Upper lobe of left lung (tissue), 6 donors: ENCODE results near the gene KNOP1. TPM values are rescaled to one million over a fixed set of nuclear protein-coding genes. Genes with fewer than 3 reads are reported as not detected.

Source experiments
- ATAC-seq, 2 donors: fragments of 200-7000 bp; cut with Tn5 transposase; one replicate each; pipeline ENCODE4 v1.9.1; 2022; ENCODE audit warnings: mild to moderate bottlenecking in 2 of 2, moderate library complexity in 2 of 2; ENCODE audit not compliant: low FRiP score in 2 of 2
- DNase-seq, 2 donors: peaks; one replicate each; pipeline ENCODE4 v3.0.0-alpha.2; 2019 to 2020
- H3K27ac ChIP-seq, 4 donors: fragments of 200-600 bp; sonication (generic); one replicate each; pipeline ENCODE4 v1.5.1; 2016 to 2019
- H3K27me3 ChIP-seq, 4 donors: fragments of 200-600 bp; sonication (generic); one replicate each; pipeline ENCODE4 v1.5.1; 2017 to 2019
- H3K36me3 ChIP-seq, 4 donors: fragments of 200-600 bp; sonication (generic); one replicate each; pipeline ENCODE4 v1.5.1; 2016 to 2019
- H3K4me1 ChIP-seq, 4 donors: fragments of 200-600 bp; sonication (generic); one replicate each; pipeline ENCODE4 v1.5.1; 2018 to 2019
- H3K4me3 ChIP-seq, 4 donors: fragments of 200-600 bp; sonication (generic); one replicate each; pipeline ENCODE4 v1.5.1; 2017 to 2019; ENCODE audit warnings: mild to moderate bottlenecking in 2 of 4, moderate library complexity in 1 of 4
- H3K9me3 ChIP-seq, 4 donors: fragments of 200-600 bp; sonication (generic); one replicate each; pipeline ENCODE4 v1.5.1; 2018 to 2019
- EP300 ChIP-seq, 4 donors: sonication (generic); formaldehyde crosslinking; IDR thresholded peaks; one replicate each; pipeline ENCODE4 v1.5.1; 2017; ENCODE audit warnings: antibody characterized with exemption in 4 of 4, control low read depth in 2 of 4
- POLR2A ChIP-seq, 4 donors: fragments of 450-650 bp; IDR thresholded peaks; one replicate each; pipeline ENCODE4 v1.5.1; 2016 to 2017; ENCODE audit warnings: antibody characterized with exemption in 4 of 4, mild to moderate bottlenecking in 2 of 4
- POLR2AphosphoS5 ChIP-seq, 2 donors: sonication (generic); formaldehyde crosslinking; IDR thresholded peaks; one replicate each; pipeline ENCODE4 v1.5.1; 2017; ENCODE audit warnings: antibody characterized with exemption in 2 of 2
- WGBS, 2 donors: methylation state at CpG; one replicate each; pipeline ENCODE4 v1.1.5; 2017 to 2018; 5-methylcytosine and 5-hydroxymethylcytosine counted together
- total RNA-seq, 6 donors: library from RNA; depleted of rRNA in 4 of 6; stranded (reverse); fragments of >200 nt in 4 of 6; gene quantifications; one replicate each; pipeline versions ENCODE4 v1.1.0 to v1.2.1, GENCODE V29; 2016 to 2021
- TF ChIP-seq, protein P1 (sequence below), 6 experiments: fragments of 450-650 bp in 4 of 6; fragments of 200-600 bp in 2 of 6; sonication (generic) in 2 of 6; IDR thresholded peaks; one replicate each; pipeline ENCODE4 v1.5.1; 2016 to 2019; ENCODE audit warnings: antibody characterized with exemption in 6 of 6
- donor health status: DM: no; HTN: no; CAD: no; lungs with moderate emphysema.
- donor health status: DM: no; HTN: yes; CAD: no; lungs with severe emphysema.

KNOP1 gene
- total RNA-seq, 6 donors from 2014 or later: 4.4 to 23.3 (median 12.1) TPM

DNA sequence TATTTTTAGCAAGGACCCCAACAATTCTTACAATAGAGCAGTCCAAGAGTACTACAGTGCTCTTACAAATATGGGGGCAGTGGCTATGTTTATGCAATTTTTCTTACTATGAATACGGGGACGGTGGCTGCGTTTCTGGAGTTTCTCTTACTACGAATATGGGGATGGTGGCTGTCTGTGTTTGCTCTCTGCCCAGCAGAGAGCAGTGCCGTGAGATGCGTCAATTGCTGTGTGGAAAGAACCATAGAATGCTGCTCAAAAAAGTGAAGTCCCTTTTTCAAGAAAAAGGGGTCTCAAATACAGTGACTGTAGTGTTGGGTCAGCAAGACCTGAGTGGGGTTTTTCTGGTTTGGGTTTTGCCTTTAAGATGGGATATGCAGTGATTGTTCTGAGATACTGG lies 53.9 kb downstream of the KNOP1 start:
- DNase-seq (no peak), ATAC-seq (no peak)
- Histone ChIP-seq H3K4me3 (no peak overlapping the region), H3K9me3 (no peaks in the 10 kb centered on the region), H3K36me3 (peaks cover 0 to 19% (median 8%) of the 10 kb centered on the region in 4 donors), H3K27me3 (no peaks in the 10 kb centered on the region), H3K4me1 (no peaks in the 10 kb centered on the region), H3K27ac (no peak overlapping the region)
- TF ChIP-seq POLR2A (IDR thresholded peaks at IDR 0.05): no peak
- no peak for TF ChIP-seq POLR2AphosphoS5 (IDR thresholded peaks at IDR 0.05)
- no peak for TF ChIP-seq EP300 (IDR thresholded peaks at IDR 0.05)
- TF ChIP-seq, protein P1, sequence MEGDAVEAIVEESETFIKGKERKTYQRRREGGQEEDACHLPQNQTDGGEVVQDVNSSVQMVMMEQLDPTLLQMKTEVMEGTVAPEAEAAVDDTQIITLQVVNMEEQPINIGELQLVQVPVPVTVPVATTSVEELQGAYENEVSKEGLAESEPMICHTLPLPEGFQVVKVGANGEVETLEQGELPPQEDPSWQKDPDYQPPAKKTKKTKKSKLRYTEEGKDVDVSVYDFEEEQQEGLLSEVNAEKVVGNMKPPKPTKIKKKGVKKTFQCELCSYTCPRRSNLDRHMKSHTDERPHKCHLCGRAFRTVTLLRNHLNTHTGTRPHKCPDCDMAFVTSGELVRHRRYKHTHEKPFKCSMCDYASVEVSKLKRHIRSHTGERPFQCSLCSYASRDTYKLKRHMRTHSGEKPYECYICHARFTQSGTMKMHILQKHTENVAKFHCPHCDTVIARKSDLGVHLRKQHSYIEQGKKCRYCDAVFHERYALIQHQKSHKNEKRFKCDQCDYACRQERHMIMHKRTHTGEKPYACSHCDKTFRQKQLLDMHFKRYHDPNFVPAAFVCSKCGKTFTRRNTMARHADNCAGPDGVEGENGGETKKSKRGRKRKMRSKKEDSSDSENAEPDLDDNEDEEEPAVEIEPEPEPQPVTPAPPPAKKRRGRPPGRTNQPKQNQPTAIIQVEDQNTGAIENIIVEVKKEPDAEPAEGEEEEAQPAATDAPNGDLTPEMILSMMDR (IDR thresholded peaks at IDR 0.05): no peak
- 96 to 97% methylated on average over 6 of the region's 6 CpGs for WGBS, 2 donors

DNA sequence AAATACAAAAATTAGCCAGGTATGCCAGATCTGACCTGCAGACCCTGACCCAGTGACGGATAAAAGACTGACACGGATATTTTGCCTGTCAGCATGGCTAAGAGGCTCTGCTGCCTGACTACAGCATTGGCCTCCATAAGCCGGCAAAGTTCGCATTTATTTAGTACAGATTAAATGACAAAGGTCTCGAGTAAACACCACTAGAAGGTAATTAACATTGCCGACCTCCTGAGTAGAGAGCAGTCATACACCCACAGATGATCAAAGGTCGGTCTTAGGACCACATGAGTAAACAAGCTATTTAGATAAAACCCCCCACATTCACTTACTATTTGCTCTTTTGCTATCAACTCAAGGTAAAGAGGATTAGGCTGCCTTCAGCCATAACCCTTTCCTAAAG lies 55.7 kb downstream of the KNOP1 start:
- DNase-seq (no peak), ATAC-seq (no peak)
- Histone ChIP-seq H3K9me3 (no peaks in the 10 kb centered on the region), H3K4me1 (no peaks in the 10 kb centered on the region), H3K27ac (no peak overlapping the region), H3K4me3 (no peak overlapping the region), H3K27me3 (no peaks in the 10 kb centered on the region), H3K36me3 (peaks cover 0 to 19% (median 7%) of the 10 kb centered on the region in 4 donors)
- WGBS, 2 donors: 96 to 98% methylated on average over 7 of the region's 7 CpGs
- no peak for TF ChIP-seq POLR2AphosphoS5 (IDR thresholded peaks at IDR 0.05)
- TF ChIP-seq EP300 (IDR thresholded peaks at IDR 0.05): no peak
- TF ChIP-seq POLR2A (IDR thresholded peaks at IDR 0.05): no peak
- TF ChIP-seq, protein P1 (IDR thresholded peaks at IDR 0.05): no peak

DNA sequence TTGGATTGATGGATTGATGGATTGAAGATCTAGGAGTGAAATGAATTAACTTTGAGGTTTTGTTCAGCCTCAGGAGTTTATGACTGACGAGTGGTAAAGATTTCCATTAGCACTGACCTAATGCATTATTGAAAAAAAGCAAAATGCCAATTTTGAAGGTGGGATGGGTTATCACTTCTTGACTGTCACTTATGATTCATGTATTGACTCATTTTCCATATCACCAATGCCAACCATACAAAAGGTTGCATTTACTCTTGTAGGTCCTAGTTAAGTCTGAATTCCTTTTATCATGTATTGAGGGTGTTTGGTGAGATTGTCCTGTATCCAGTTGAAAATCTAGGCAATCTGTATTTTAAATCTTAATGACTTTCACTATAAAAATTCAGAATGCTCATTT lies 57.6 kb downstream of the KNOP1 start:
- Histone ChIP-seq H3K4me1 (no peaks in the 10 kb centered on the region), H3K9me3 (no peaks in the 10 kb centered on the region), H3K4me3 (no peak overlapping the region), H3K27ac (no peak overlapping the region), H3K27me3 (no peaks in the 10 kb centered on the region), H3K36me3 (peaks cover 0 to 23% (median 10%) of the 10 kb centered on the region in 4 donors)
- no peak for ATAC-seq
- no peak for DNase-seq
- TF ChIP-seq POLR2A (IDR thresholded peaks at IDR 0.05): no peak
- no peak for TF ChIP-seq EP300 (IDR thresholded peaks at IDR 0.05)
- TF ChIP-seq, protein P1 (IDR thresholded peaks at IDR 0.05): no peak
- no peak for TF ChIP-seq POLR2AphosphoS5 (IDR thresholded peaks at IDR 0.05)
- 91 to 93% methylated on average over 1 of the region's 1 CpG for WGBS, 2 donors

DNA sequence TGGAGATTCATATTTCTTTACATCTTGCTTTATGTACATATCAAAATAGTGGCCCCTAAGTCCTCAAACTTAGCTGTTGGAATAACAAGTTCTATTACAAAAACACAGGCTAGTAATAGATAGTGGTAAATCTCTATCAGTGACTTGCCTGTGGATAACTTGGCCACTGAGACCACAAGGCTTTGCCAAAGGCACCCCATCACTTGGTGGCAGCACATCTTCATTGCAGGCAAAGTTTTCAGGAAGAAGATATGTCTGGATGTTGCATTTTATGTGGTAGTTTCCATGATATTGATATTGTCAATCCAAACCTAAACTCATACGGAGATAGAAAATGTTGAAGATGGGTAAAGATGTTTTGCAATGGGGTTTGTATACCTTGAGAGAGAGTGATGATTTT lies 58.5 kb downstream of the KNOP1 start:
- TF ChIP-seq POLR2A (IDR thresholded peaks at IDR 0.05): no peak
- no peak for TF ChIP-seq POLR2AphosphoS5 (IDR thresholded peaks at IDR 0.05)
- TF ChIP-seq, protein P1 (IDR thresholded peaks at IDR 0.05): no peak
- DNase-seq: no peak
- Histone ChIP-seq H3K27ac (no peak overlapping the region), H3K4me1 (no peaks in the 10 kb centered on the region), H3K4me3 (no peak overlapping the region), H3K36me3 (peaks cover 0 to 31% (median 14%) of the 10 kb centered on the region in 4 donors), H3K9me3 (no peaks in the 10 kb centered on the region), H3K27me3 (no peaks in the 10 kb centered on the region)
- ATAC-seq: no peak
- WGBS, 2 donors: 97 to 100% methylated on average over 1 of the region's 1 CpG

DNA sequence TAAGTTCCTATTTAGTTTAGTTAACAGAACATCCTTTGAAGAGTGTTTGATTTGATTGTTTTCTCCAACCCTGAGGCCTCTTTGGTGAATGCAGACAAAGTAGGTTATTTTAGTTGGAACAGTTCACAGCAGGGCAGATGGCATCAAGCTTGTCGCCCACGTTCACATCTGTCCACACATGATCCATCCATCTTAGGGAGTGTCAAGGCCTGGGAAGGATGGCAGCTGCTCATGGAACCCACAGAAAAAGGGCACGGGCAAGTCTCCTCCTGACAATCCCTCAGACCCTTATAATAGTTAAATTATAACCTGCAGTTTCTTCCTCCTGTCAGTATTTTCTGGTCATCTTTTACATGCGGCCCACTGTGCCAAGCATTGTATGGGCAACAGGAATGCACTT lies 60.2 kb downstream of the KNOP1 start:
- DNase-seq (no peak), ATAC-seq (no peak)
- Histone ChIP-seq H3K36me3 (peaks cover 14 to 48% (median 30%) of the 10 kb centered on the region in 4 donors), H3K27ac (no peak overlapping the region), H3K9me3 (no peaks in the 10 kb centered on the region), H3K27me3 (no peaks in the 10 kb centered on the region), H3K4me3 (no peak overlapping the region), H3K4me1 (no peaks in the 10 kb centered on the region)
- 87 to 92% methylated on average over 4 of the region's 4 CpGs for WGBS, 2 donors
- TF ChIP-seq POLR2A (IDR thresholded peaks at IDR 0.05) (no peak), POLR2AphosphoS5 (IDR thresholded peaks at IDR 0.05) (no peak), EP300 (IDR thresholded peaks at IDR 0.05) (no peak)
- TF ChIP-seq, protein P1 (IDR thresholded peaks at IDR 0.05): no peak
